ENCODE results near the gene MRPL43.
A peak's percentile ranks its signal among the peaks of the same experiment; 100 is the strongest.

- TF ChIP-seq CTCF (IDR thresholded peaks at IDR 0.05) = peak; percentile 79 to 95 (median 88)
- TF ChIP-seq POLR2A (IDR thresholded peaks at IDR 0.05) = no peak
These were observed 27.1 kb upstream of the MRPL43 start for GRCh38 chr10:101014230-101014884.

Data from adrenal gland (tissue), 5 donors.